Endothelial cell (in vitro differentiated cells): ENCODE data around the gene PPIE. TPM values are rescaled to one million over a fixed set of nuclear protein-coding genes. Genes with fewer than 3 reads are reported as not detected.

Source experiments
- DNase-seq: peaks from one replicate; pipeline ENCODE4 v3.0.0; 2021; ENCODE audit warnings: low spot score
- H3K27ac Mint-ChIP-seq: one replicate; pipeline ENCODE4 v1.8.0; 2021; ENCODE audit warnings: mixed read lengths, inconsistent platforms; ENCODE audit not compliant: unreplicated experiment
- H3K27me3 Mint-ChIP-seq: one replicate; pipeline ENCODE4 v1.8.0; 2021; ENCODE audit warnings: mild to moderate bottlenecking, moderate library complexity, mixed read lengths, inconsistent platforms; ENCODE audit not compliant: unreplicated experiment
- H3K36me3 Mint-ChIP-seq: one replicate; pipeline ENCODE4 v1.8.0; 2021; ENCODE audit warnings: mild to moderate bottlenecking, low read depth, mixed read lengths, inconsistent platforms; ENCODE audit not compliant: unreplicated experiment
- H3K4me1 Mint-ChIP-seq: one replicate; pipeline ENCODE4 v1.8.0; 2021; ENCODE audit warnings: mild to moderate bottlenecking, mixed read lengths, inconsistent platforms; ENCODE audit not compliant: unreplicated experiment
- H3K4me3 Mint-ChIP-seq: one replicate; pipeline ENCODE4 v1.8.0; 2021; ENCODE audit warnings: mild to moderate bottlenecking, mixed read lengths, inconsistent platforms; ENCODE audit not compliant: unreplicated experiment
- H3K9me3 Mint-ChIP-seq: one replicate; pipeline ENCODE4 v1.8.0; 2021; ENCODE audit warnings: mixed read lengths, inconsistent platforms; ENCODE audit not compliant: unreplicated experiment
- CTCF ChIP-seq: fragments of 200-600 bp; sonication (generic); IDR thresholded peaks from one replicate; pipeline ENCODE4 v1.5.0; 2021; ENCODE audit warnings: antibody characterized with exemption; ENCODE audit not compliant: unreplicated experiment
- total RNA-seq: library from RNA; stranded (reverse); fragmentation: NEBNext Ultra II Directional; extraction: Animal tissue kit (Norgen Biotek cat#: 25700); gene quantifications from one replicate; pipeline ENCODE4 v1.2.1, GENCODE V29; 2021; ENCODE audit not compliant: unreplicated experiment

The PPIE gene
- total RNA-seq, 1 donor from 2014 or later: 38.1 TPM

GRCh38 chr1:39696448-39696847 is 42.2 kb upstream of the PPIE start:
- peaks cover 17% of the 10 kb centered on the region for H3K27me3 Mint-ChIP-seq
- H3K4me3 Mint-ChIP-seq: no peak overlapping the region
- no peak for TF ChIP-seq CTCF
- DNase-seq: no peak
- H3K27ac Mint-ChIP-seq: no peak overlapping the region
- peaks cover 7% of the 10 kb centered on the region for H3K4me1 Mint-ChIP-seq
- no peaks in the 10 kb centered on the region for H3K9me3 Mint-ChIP-seq
- no peaks in the 10 kb centered on the region for H3K36me3 Mint-ChIP-seq

- Mint-ChIP-seq H3K36me3 (no peaks in the 10 kb centered on the region), H3K27me3 (peaks cover 12% of the 10 kb centered on the region), H3K27ac (no peak overlapping the region), H3K4me3 (no peak overlapping the region), H3K4me1 (peaks cover 10% of the 10 kb centered on the region), H3K9me3 (no peaks in the 10 kb centered on the region)
- DNase-seq: no peak
- no peak for TF ChIP-seq CTCF
These were observed 40.1 kb upstream of the PPIE start for GRCh38 chr1:39698568-39698967.

GRCh38 chr1:39699419-39699818 is 39.3 kb upstream of the PPIE start:
- peaks cover 12% of the 10 kb centered on the region for H3K27me3 Mint-ChIP-seq

GRCh38 chr1:39700348-39700747 is 38.3 kb upstream of the PPIE start:
- H3K4me3 Mint-ChIP-seq: no peak overlapping the region
- peaks cover 9% of the 10 kb centered on the region for H3K27me3 Mint-ChIP-seq
- H3K27ac Mint-ChIP-seq: no peak overlapping the region

More at GRCh38 chr1:39699419-39699818, 39.3 kb upstream of the PPIE start:
- TF ChIP-seq CTCF: peak; percentile 35
- Mint-ChIP-seq H3K4me1 (peaks cover 10% of the 10 kb centered on the region), H3K36me3 (no peaks in the 10 kb centered on the region), H3K27ac (no peak overlapping the region), H3K9me3 (no peaks in the 10 kb centered on the region), H3K4me3 (no peak overlapping the region)
- DNase-seq: no peak

GRCh38 chr1:39701049-39701439 is 37.6 kb upstream of the PPIE start:
- H3K4me3 Mint-ChIP-seq: no peak overlapping the region
- DNase-seq: no peak
- H3K36me3 Mint-ChIP-seq: no peaks in the 10 kb centered on the region
- no peak for TF ChIP-seq CTCF
- H3K27ac Mint-ChIP-seq: no peak overlapping the region
- peaks cover 9% of the 10 kb centered on the region for H3K27me3 Mint-ChIP-seq
- peaks cover 10% of the 10 kb centered on the region for H3K4me1 Mint-ChIP-seq
- H3K9me3 Mint-ChIP-seq: no peaks in the 10 kb centered on the region

More at GRCh38 chr1:39700348-39700747, 38.3 kb upstream of the PPIE start:
- H3K36me3 Mint-ChIP-seq: no peaks in the 10 kb centered on the region
- no peaks in the 10 kb centered on the region for H3K9me3 Mint-ChIP-seq
- DNase-seq: no peak
- TF ChIP-seq CTCF: no peak
- peaks cover 10% of the 10 kb centered on the region for H3K4me1 Mint-ChIP-seq
